CD8-positive, alpha-beta memory T cell (primary cell): ENCODE results near the gene NELL2. TPM values are rescaled to one million over a fixed set of nuclear protein-coding genes. Genes with fewer than 3 reads are reported as not detected.
"Not testable (repeated sequence)": the region's sequence is repeated elsewhere in the genome, so short reads cannot be mapped to it uniquely, and the experiment has no call there.

Source experiments
- CTCF ChIA-PET: fragments of 350-600 bp; sonication (Branson Sonifier 250); formaldehyde crosslinking; loops from one replicate; lab custom pipeline; 2021; ENCODE audit warnings: antibody characterized with exemption; lab: Charles Lee
- POLR2A ChIA-PET: fragments of 350-600 bp; sonication (Branson Sonifier 250); formaldehyde crosslinking; loops from one replicate; lab custom pipeline; 2021; ENCODE audit warnings: antibody characterized with exemption; lab: Charles Lee
- DNase-seq, 5 donors: peaks; one replicate each; pipeline versions ENCODE4 v3.0.0 to v3.0.0-alpha.2; 2020 to 2022; ENCODE audit warnings: mixed read lengths in 1 of 5
- H3K27ac ChIP-seq: one replicate; pipeline ENCODE4 v1.7.0; 2013; ENCODE audit warnings: low read depth, mild to moderate bottlenecking, low read length, moderate library complexity
- H3K27me3 ChIP-seq: 2 replicates; pipeline ENCODE4 v1.7.0; 2013; ENCODE audit warnings: low read length, mild to moderate bottlenecking; ENCODE audit not compliant: insufficient read depth, poor library complexity, severe bottlenecking
- H3K36me3 ChIP-seq: 2 replicates; pipeline ENCODE4 v1.7.0; 2013; ENCODE audit warnings: mild to moderate bottlenecking, low read length, moderate library complexity; ENCODE audit not compliant: insufficient read depth
- H3K4me1 ChIP-seq: 2 replicates; pipeline ENCODE4 v1.7.0; 2013; ENCODE audit warnings: mild to moderate bottlenecking, low read length, moderate library complexity; ENCODE audit not compliant: insufficient read depth
- H3K4me3 ChIP-seq: 2 replicates; pipeline ENCODE4 v1.7.0; 2013; ENCODE audit warnings: mild to moderate bottlenecking, low read length
- H3K9me3 ChIP-seq: 2 replicates; pipeline ENCODE4 v1.7.0; 2013; ENCODE audit warnings: mild to moderate bottlenecking, low read length
- H3K27ac Mint-ChIP-seq, 8 donors: one replicate each; pipeline ENCODE4 v1.8.0; 2020 to 2021; ENCODE audit warnings: mixed read lengths in 8 of 8, mild to moderate bottlenecking in 6 of 8, inconsistent platforms in 3 of 8, moderate library complexity in 3 of 8
- H3K27me3 Mint-ChIP-seq, 2 donors: one replicate each; pipeline ENCODE4 v1.8.0; 2020 to 2021; ENCODE audit warnings: mixed read lengths in 2 of 2, mild to moderate bottlenecking in 1 of 2, moderate library complexity in 1 of 2
- H3K36me3 Mint-ChIP-seq, 3 donors: one replicate each; pipeline ENCODE4 v1.8.0; 2020 to 2021; ENCODE audit warnings: mixed read lengths in 3 of 3, inconsistent platforms in 1 of 3, mild to moderate bottlenecking in 1 of 3
- H3K4me1 Mint-ChIP-seq, 3 donors: one replicate each; pipeline ENCODE4 v1.8.0; 2020 to 2021; ENCODE audit warnings: mixed read lengths in 3 of 3, inconsistent platforms in 1 of 3, mild to moderate bottlenecking in 1 of 3
- H3K4me3 Mint-ChIP-seq, 7 donors: one replicate each; pipeline ENCODE4 v1.8.0; 2020 to 2021; ENCODE audit warnings: mixed read lengths in 7 of 7, mild to moderate bottlenecking in 6 of 7, moderate library complexity in 4 of 7, inconsistent platforms in 2 of 7
- H3K9me3 Mint-ChIP-seq, 5 donors: one replicate each; pipeline ENCODE4 v1.8.0; 2020 to 2022; ENCODE audit warnings: mixed read lengths in 5 of 5, mild to moderate bottlenecking in 3 of 5, moderate library complexity in 2 of 5, inconsistent platforms in 1 of 5
- polyA plus RNA-seq: library from polyadenylated mRNA; unstranded; fragments of 300-500 nt; fragmentation: Illumina TruSeq; gene quantifications from one replicate; pipeline ENCODE4 v1.2.3, GENCODE V29; 2021
- total RNA-seq, 2 experiments: library from RNA; stranded (reverse); gene quantifications; one replicate each; pipeline ENCODE4 v1.2.3, GENCODE V29; 2021

Gene NELL2
- total RNA-seq (10 to 100 TPM; 60.2 to 67.0 TPM), polyA plus RNA-seq (203 TPM)

DNA sequence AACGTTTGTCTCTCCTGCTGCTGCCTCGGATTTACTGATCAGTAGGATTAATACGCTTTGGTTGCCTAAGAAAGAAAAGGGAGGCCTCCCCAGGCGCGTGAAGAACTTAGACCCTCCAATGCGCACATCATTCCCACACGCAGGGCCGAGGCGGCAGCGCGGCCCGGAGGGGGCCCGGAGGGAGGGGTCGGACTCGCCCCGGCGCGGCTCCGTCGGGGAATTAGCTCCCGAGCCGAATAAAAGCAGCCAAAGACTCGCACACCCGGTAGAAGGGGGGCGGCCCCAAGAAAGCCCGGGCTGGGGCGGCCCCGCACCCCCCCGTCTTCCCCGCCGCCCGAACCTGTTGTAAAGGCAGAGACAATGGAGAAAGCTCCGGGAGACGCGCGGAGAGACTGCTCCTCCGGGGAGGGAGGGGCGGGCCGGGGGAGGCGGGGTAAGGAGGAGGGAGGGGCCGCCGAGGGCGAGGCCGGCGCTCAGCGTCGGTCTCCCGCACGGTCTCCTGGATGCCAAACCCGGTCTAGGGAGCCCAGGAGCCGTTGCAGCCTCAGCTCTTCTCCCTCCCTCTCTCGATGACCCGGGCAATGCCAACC lies at the start of gene NELL2:
TSS of gene NELL2 (minus strand) at position 362 of the 590 bp plus-strand sequence. CDS start 446 bp downstream, outside the sequence.
- Mint-ChIP-seq H3K27ac (peak within 1 kb of the TSS; percentile 64 to 96 (median 92)), H3K27me3 (peaks cover 12 to 14% of the 10 kb centered on the region in 2 donors), H3K9me3 (peaks cover 4 to 20% (median 10%) of the 10 kb centered on the region in 5 donors), H3K4me1 (peaks cover 38 to 54% (median 40%) of the 10 kb centered on the region in 3 donors), H3K36me3 (peaks cover 0 to 41% (median 11%) of the 10 kb centered on the region in 3 donors), H3K4me3 (peak within 1 kb of the TSS; percentile 96 to 99 (median 98))
- H3K27me3 ChIP-seq: peaks cover 3% of the 10 kb centered on the region
- peaks cover 4% of the 10 kb centered on the region for H3K9me3 ChIP-seq
- H3K4me1 ChIP-seq: peaks cover 17% of the 10 kb centered on the region
- CTCF ChIA-PET: interaction anchor here (0.8 to 6.2 kb wide), 33 partner anchors 15 to 374 kb away, joined by 3 to 90 read pairs (median 4); no protein-coding TSS in a partner anchor
- POLR2A ChIA-PET: interaction anchor here (0.6 to 2.9 kb wide), 9 partner anchors 28 to 100 kb away, joined by 3 to 17 read pairs (median 6); no protein-coding TSS in a partner anchor
- H3K27ac ChIP-seq: peak within 1 kb of the TSS; percentile 26
- H3K4me3 ChIP-seq: peak within 1 kb of the TSS; percentile 74
- peak; percentile 58 to 76 (median 60) for DNase-seq
- H3K36me3 ChIP-seq: no peaks in the 10 kb centered on the region

DNA sequence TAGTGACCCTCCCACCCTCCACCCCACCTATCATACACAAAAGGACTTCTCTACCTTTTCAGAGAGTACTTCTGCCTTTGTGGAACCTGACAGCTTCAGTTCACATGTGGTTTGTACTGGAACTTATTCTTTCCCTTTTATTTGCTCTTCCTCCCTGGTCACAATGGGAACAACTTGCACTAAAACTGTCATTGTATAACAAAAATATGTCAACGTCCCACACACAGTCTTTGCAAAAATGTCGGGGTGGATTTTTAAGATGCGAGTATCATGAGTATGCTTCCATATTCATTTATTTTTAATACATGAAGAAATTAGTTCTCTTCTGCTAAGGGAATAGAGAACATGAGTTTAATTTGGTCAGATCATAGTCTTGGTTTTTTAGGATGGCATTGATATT lies 45.6 kb upstream of the NELL2 start:
- no peaks in the 10 kb centered on the region for H3K4me1 Mint-ChIP-seq
- H3K27ac Mint-ChIP-seq: peak overlapping the region in 1 of 8 donors; percentile 21
- Histone ChIP-seq H3K36me3 (no peaks in the 10 kb centered on the region), H3K27me3 (no peaks in the 10 kb centered on the region), H3K4me1 (no peaks in the 10 kb centered on the region), H3K9me3 (no peaks in the 10 kb centered on the region), H3K27ac (no peak overlapping the region), H3K4me3 (no peak overlapping the region)
- no peaks in the 10 kb centered on the region for H3K36me3 Mint-ChIP-seq
- no peak overlapping the region for H3K4me3 Mint-ChIP-seq
- CTCF ChIA-PET: interaction anchor here (0.8 kb wide), 1 partner anchor 9 kb away, joined by 3 read pairs; no protein-coding TSS in a partner anchor
- H3K9me3 Mint-ChIP-seq: no peaks in the 10 kb centered on the region
- no peak for DNase-seq
- POLR2A ChIA-PET: no interaction called here
- no peaks in the 10 kb centered on the region for H3K27me3 Mint-ChIP-seq

GRCh38 chr12:44917141-44917540 lies 41.0 kb upstream of the NELL2 start:
- Histone ChIP-seq H3K4me3 (no peak overlapping the region), H3K27me3 (no peaks in the 10 kb centered on the region), H3K27ac (no peak overlapping the region), H3K9me3 (no peaks in the 10 kb centered on the region), H3K36me3 (no peaks in the 10 kb centered on the region), H3K4me1 (no peaks in the 10 kb centered on the region)
- Mint-ChIP-seq H3K4me3 (no peak overlapping the region), H3K9me3 (no peaks in the 10 kb centered on the region), H3K36me3 (no peaks in the 10 kb centered on the region), H3K27me3 (no peaks in the 10 kb centered on the region), H3K4me1 (no peaks in the 10 kb centered on the region), H3K27ac (no peak overlapping the region)
- DNase-seq: no peak
- ChIA-PET CTCF (no interaction called here), POLR2A (no interaction called here)

- Histone ChIP-seq H3K9me3 (no peaks in the 10 kb centered on the region), H3K4me1 (no peaks in the 10 kb centered on the region), H3K4me3 (no peak overlapping the region), H3K36me3 (no peaks in the 10 kb centered on the region), H3K27ac (no peak overlapping the region), H3K27me3 (no peaks in the 10 kb centered on the region)
- Mint-ChIP-seq H3K4me1 (no peaks in the 10 kb centered on the region), H3K36me3 (no peaks in the 10 kb centered on the region), H3K27me3 (no peaks in the 10 kb centered on the region), H3K9me3 (no peaks in the 10 kb centered on the region), H3K27ac (no peak overlapping the region), H3K4me3 (no peak overlapping the region)
- ChIA-PET POLR2A (no interaction called here), CTCF (no interaction called here)
- no peak for DNase-seq
Measured at GRCh38 chr12:44915958-44916357, 39.8 kb upstream of the NELL2 start.

GRCh38 chr12:44904321-44904720 lies 28.2 kb upstream of the NELL2 start:
- ChIA-PET CTCF (no interaction called here), POLR2A (no interaction called here)
- no peaks in the 10 kb centered on the region for H3K4me1 Mint-ChIP-seq
- Histone ChIP-seq H3K4me1 (no peaks in the 10 kb centered on the region), H3K36me3 (no peaks in the 10 kb centered on the region), H3K4me3 (no peak overlapping the region), H3K27me3 (no peaks in the 10 kb centered on the region), H3K9me3 (no peaks in the 10 kb centered on the region), H3K27ac (no peak overlapping the region)
- H3K4me3 Mint-ChIP-seq: no peak overlapping the region
- peaks cover 0 to 16% (median 8%) of the 10 kb centered on the region in 5 donors for H3K9me3 Mint-ChIP-seq
- peaks cover 0 to 34% (median 2%) of the 10 kb centered on the region in 3 donors for H3K36me3 Mint-ChIP-seq
- no peak for DNase-seq
- no peak overlapping the region for H3K27ac Mint-ChIP-seq
- peaks cover 0 to 4% of the 10 kb centered on the region in 2 donors for H3K27me3 Mint-ChIP-seq

DNA sequence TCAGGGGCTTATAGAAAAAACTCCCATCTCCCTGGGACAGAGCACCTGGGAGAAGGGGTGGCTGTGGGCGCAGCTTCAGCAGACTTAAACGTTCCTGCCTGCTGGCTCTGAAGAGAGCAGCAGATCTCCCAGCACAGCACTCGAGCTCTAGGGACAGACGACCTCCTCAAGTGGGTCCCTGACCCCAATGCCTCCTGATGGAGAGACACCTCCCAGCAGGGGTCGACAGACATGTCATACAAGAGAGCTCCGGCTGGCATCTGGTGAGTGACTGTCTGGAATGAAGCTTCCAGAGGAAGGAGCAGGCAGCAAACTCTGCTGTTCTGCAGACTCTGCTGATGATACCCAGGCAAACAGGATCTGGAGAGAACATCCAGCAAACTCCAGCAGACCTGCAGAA lies 22.0 kb upstream of the NELL2 start:
- Mint-ChIP-seq H3K36me3 (peaks cover 0 to 42% (median 2%) of the 10 kb centered on the region in 3 donors), H3K9me3 (peaks cover 0 to 28% (median 16%) of the 10 kb centered on the region in 5 donors), H3K27me3 (peaks cover 11 to 36% of the 10 kb centered on the region in 2 donors)
- DNase-seq, POLR2A ChIA-PET, H3K27ac ChIP-seq, H3K9me3 ChIP-seq, H3K4me3 ChIP-seq, H3K27ac Mint-ChIP-seq, H3K27me3 ChIP-seq, H3K4me1 ChIP-seq, H3K4me3 Mint-ChIP-seq, H3K36me3 ChIP-seq, H3K4me1 Mint-ChIP-seq: not testable (repeated sequence)
- CTCF ChIA-PET: interaction anchor here (1.1 kb wide), 1 partner anchor 21 kb away, joined by 3 read pairs; no protein-coding TSS in a partner anchor

DNA sequence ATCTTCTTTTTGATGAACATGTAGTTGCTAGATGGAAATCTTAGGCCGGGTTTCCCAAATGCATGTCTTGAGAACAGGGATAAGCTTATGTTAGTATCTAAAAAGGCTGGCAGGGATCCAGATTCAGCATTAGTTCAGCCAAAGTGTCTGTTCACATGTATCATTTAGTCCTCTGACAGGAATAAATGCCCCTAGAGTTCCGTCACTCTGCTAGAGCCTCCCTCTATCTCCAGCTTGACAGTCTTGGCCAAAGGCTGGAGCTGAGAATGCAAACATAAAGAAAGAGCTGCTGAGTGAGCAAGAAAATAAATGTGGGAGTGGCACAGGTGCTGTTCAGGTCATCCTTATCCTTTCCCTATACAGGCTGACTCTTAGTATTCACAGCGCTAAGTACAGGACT lies 13.8 kb upstream of the NELL2 start:
- Mint-ChIP-seq H3K36me3 (peaks cover 0 to 3% (median 0%) of the 10 kb centered on the region in 3 donors), H3K9me3 (no peaks in the 10 kb centered on the region), H3K27ac (no peak overlapping the region), H3K27me3 (peaks cover 5 to 10% of the 10 kb centered on the region in 2 donors), H3K4me1 (no peaks in the 10 kb centered on the region), H3K4me3 (no peak overlapping the region)
- no peak for DNase-seq
- no peak overlapping the region for H3K27ac ChIP-seq
- H3K27me3 ChIP-seq: no peaks in the 10 kb centered on the region
- CTCF ChIA-PET: no interaction called here
- H3K9me3 ChIP-seq: no peaks in the 10 kb centered on the region
- H3K36me3 ChIP-seq: no peaks in the 10 kb centered on the region
- no peak overlapping the region for H3K4me3 ChIP-seq
- no peaks in the 10 kb centered on the region for H3K4me1 ChIP-seq
- POLR2A ChIA-PET: no interaction called here

DNA sequence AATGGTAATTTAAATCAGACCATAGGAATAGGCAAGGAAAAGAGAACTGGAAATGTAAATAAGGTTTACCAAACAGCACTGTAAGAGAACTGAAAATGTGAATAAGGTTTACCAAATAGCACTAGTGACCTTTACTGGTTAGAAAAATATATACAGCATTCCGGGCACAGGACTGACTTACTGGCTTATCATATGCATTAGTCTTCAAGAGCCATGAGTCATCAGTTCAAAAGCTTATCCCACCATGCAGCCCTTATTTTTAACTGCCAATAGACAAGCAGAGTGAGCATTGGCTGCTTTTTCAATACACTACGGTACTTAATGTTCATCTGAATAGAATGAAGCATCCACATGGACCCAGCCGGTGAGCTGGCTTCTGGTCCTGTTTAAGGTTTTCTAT lies 13.0 kb upstream of the NELL2 start:
- ChIA-PET POLR2A (no interaction called here), CTCF (no interaction called here)
- Mint-ChIP-seq H3K4me1 (no peaks in the 10 kb centered on the region), H3K4me3 (no peak overlapping the region), H3K9me3 (no peaks in the 10 kb centered on the region), H3K27me3 (peaks cover 5 to 6% of the 10 kb centered on the region in 2 donors), H3K27ac (no peak overlapping the region), H3K36me3 (peaks cover 0 to 3% (median 0%) of the 10 kb centered on the region in 3 donors)
- H3K27me3 ChIP-seq: no peaks in the 10 kb centered on the region
- H3K4me3 ChIP-seq: no peak overlapping the region
- H3K4me1 ChIP-seq: no peaks in the 10 kb centered on the region
- no peaks in the 10 kb centered on the region for H3K36me3 ChIP-seq
- no peak for DNase-seq
- H3K9me3 ChIP-seq: no peaks in the 10 kb centered on the region
- no peak overlapping the region for H3K27ac ChIP-seq
